ENCODE measurements around the gene GPR107. TPM values are rescaled to one million over a fixed set of nuclear protein-coding genes. Genes with fewer than 3 reads are reported as not detected.

GPR107 gene
- total RNA-seq, 1 donor from 2014 or later, result 21.1 TPM

GRCh38 chr9:130122456-130122855, 68.8 kb downstream of the GPR107 start:
- DNase-seq (no peak), ATAC-seq (no peak)
- intact Hi-C loops (cut with micrococcal nuclease), result no loop called here

- intact Hi-C loops (cut with micrococcal nuclease), result no loop called here
- DNase-seq (no peak), ATAC-seq (no peak)
Observed at GRCh38 chr9:130124085-130124860, 70.6 kb downstream of the GPR107 start.

GRCh38 chr9:130126721-130127433, 73.2 kb downstream of the GPR107 start:
- DNase-seq (no peak), ATAC-seq (no peak)
- intact Hi-C loops (cut with micrococcal nuclease), result no loop called here

GRCh38 chr9:130128251-130128650, 74.5 kb downstream of the GPR107 start:
- intact Hi-C loops (cut with micrococcal nuclease), result no loop called here
- ATAC-seq, result peak; percentile 62

GRCh38 chr9:130128733-130129431, 75.2 kb downstream of the GPR107 start:
- ATAC-seq (peak; percentile 93), DNase-seq (peak; percentile 63)
- intact Hi-C loops (cut with micrococcal nuclease), result no loop called here

More at GRCh38 chr9:130128251-130128650, 74.5 kb downstream of the GPR107 start:
- no peak for DNase-seq

- ATAC-seq (peak; percentile 19), DNase-seq (peak; percentile 23)
- intact Hi-C loops (cut with micrococcal nuclease), result no loop called here
Observed at GRCh38 chr9:130129432-130130061, 75.8 kb downstream of the GPR107 start.

- DNase-seq (peak; percentile 2), ATAC-seq (no peak)
- intact Hi-C loops (cut with micrococcal nuclease), result no loop called here
Observed at GRCh38 chr9:130132746-130133145, 79.0 kb downstream of the GPR107 start.

GRCh38 chr9:130137081-130137640, 83.5 kb downstream of the GPR107 start:
- peak; percentile 20 for DNase-seq
- intact Hi-C loops (cut with micrococcal nuclease), result no loop called here
- no peak for ATAC-seq

- ATAC-seq (no peak), DNase-seq (peak; percentile 2)
- intact Hi-C loops (cut with micrococcal nuclease), result no loop called here
Observed at GRCh38 chr9:130137641-130138081, 84.0 kb downstream of the GPR107 start.

- intact Hi-C loops (cut with micrococcal nuclease), result no loop called here
- peak; percentile 73 for ATAC-seq
Observed at GRCh38 chr9:130138171-130138653, 84.5 kb downstream of the GPR107 start.

GRCh38 chr9:130138791-130139190, 85.1 kb downstream of the GPR107 start:
- intact Hi-C loops (cut with micrococcal nuclease), result no loop called here
- DNase-seq (peak; percentile 57), ATAC-seq (peak; percentile 86)

More at GRCh38 chr9:130138171-130138653, 84.5 kb downstream of the GPR107 start:
- DNase-seq, result peak; percentile 47

GRCh38 chr9:130139251-130139650, 85.5 kb downstream of the GPR107 start:
- ATAC-seq (no peak), DNase-seq (peak; percentile 13)
- intact Hi-C loops (cut with micrococcal nuclease), result no loop called here

GRCh38 chr9:130140706-130141105, 87.0 kb downstream of the GPR107 start:
- DNase-seq (no peak), ATAC-seq (no peak)
- intact Hi-C loops (cut with micrococcal nuclease), result no loop called here

GRCh38 chr9:130142056-130142455, 88.3 kb downstream of the GPR107 start:
- intact Hi-C loops (cut with micrococcal nuclease), result no loop called here
- no peak for DNase-seq
- no peak for ATAC-seq

- intact Hi-C loops (cut with micrococcal nuclease), result no loop called here
- no peak for ATAC-seq
- DNase-seq, result no peak
Observed at GRCh38 chr9:130142641-130143040, 88.9 kb downstream of the GPR107 start.

- ATAC-seq, result no peak
- intact Hi-C loops (cut with micrococcal nuclease), result no loop called here
- no peak for DNase-seq
Observed at GRCh38 chr9:130143279-130143893, 89.7 kb downstream of the GPR107 start.

GRCh38 chr9:130143958-130144366, 90.3 kb downstream of the GPR107 start:
- peak; percentile 57 for DNase-seq
- ATAC-seq, result peak; percentile 90
- intact Hi-C loops (cut with micrococcal nuclease), result no loop called here

GRCh38 chr9:130144703-130145102, 91.0 kb downstream of the GPR107 start:
- intact Hi-C loops (cut with micrococcal nuclease), result no loop called here
- DNase-seq (peak; percentile 74), ATAC-seq (peak; percentile 90)

Measured in left ventricle myocardium superior (tissue), 1 donor.